ENCODE results near the gene HSD17B11.

- TF ChIP-seq, protein P1, sequence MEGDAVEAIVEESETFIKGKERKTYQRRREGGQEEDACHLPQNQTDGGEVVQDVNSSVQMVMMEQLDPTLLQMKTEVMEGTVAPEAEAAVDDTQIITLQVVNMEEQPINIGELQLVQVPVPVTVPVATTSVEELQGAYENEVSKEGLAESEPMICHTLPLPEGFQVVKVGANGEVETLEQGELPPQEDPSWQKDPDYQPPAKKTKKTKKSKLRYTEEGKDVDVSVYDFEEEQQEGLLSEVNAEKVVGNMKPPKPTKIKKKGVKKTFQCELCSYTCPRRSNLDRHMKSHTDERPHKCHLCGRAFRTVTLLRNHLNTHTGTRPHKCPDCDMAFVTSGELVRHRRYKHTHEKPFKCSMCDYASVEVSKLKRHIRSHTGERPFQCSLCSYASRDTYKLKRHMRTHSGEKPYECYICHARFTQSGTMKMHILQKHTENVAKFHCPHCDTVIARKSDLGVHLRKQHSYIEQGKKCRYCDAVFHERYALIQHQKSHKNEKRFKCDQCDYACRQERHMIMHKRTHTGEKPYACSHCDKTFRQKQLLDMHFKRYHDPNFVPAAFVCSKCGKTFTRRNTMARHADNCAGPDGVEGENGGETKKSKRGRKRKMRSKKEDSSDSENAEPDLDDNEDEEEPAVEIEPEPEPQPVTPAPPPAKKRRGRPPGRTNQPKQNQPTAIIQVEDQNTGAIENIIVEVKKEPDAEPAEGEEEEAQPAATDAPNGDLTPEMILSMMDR (IDR thresholded peaks at IDR 0.05): no peak
- TF ChIP-seq IRF2 (CRISPR knock-in tag; IDR thresholded peaks at IDR 0.05; ENCODE audit: borderline replicate concordance, low read depth) (no peak), FOXP4 (CRISPR knock-in tag; IDR thresholded peaks at IDR 0.05) (no peak), TP53 (CRISPR knock-in tag; IDR thresholded peaks at IDR 0.05) (no peak), ZNF138 (CRISPR knock-in tag; conservative IDR thresholded peaks at IDR 0.05) (no peak), NR2C2 (CRISPR knock-in tag; IDR thresholded peaks at IDR 0.05) (no peak)
- TF ChIP-seq, protein P2, sequence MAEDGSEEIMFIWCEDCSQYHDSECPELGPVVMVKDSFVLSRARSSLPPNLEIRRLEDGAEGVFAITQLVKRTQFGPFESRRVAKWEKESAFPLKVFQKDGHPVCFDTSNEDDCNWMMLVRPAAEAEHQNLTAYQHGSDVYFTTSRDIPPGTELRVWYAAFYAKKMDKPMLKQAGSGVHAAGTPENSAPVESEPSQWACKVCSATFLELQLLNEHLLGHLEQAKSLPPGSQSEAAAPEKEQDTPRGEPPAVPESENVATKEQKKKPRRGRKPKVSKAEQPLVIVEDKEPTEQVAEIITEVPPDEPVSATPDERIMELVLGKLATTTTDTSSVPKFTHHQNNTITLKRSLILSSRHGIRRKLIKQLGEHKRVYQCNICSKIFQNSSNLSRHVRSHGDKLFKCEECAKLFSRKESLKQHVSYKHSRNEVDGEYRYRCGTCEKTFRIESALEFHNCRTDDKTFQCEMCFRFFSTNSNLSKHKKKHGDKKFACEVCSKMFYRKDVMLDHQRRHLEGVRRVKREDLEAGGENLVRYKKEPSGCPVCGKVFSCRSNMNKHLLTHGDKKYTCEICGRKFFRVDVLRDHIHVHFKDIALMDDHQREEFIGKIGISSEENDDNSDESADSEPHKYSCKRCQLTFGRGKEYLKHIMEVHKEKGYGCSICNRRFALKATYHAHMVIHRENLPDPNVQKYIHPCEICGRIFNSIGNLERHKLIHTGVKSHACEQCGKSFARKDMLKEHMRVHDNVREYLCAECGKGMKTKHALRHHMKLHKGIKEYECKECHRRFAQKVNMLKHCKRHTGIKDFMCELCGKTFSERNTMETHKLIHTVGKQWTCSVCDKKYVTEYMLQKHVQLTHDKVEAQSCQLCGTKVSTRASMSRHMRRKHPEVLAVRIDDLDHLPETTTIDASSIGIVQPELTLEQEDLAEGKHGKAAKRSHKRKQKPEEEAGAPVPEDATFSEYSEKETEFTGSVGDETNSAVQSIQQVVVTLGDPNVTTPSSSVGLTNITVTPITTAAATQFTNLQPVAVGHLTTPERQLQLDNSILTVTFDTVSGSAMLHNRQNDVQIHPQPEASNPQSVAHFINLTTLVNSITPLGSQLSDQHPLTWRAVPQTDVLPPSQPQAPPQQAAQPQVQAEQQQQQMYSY (CRISPR knock-in tag; IDR thresholded peaks at IDR 0.05): no peak
- TF ChIP-seq, protein P3, sequence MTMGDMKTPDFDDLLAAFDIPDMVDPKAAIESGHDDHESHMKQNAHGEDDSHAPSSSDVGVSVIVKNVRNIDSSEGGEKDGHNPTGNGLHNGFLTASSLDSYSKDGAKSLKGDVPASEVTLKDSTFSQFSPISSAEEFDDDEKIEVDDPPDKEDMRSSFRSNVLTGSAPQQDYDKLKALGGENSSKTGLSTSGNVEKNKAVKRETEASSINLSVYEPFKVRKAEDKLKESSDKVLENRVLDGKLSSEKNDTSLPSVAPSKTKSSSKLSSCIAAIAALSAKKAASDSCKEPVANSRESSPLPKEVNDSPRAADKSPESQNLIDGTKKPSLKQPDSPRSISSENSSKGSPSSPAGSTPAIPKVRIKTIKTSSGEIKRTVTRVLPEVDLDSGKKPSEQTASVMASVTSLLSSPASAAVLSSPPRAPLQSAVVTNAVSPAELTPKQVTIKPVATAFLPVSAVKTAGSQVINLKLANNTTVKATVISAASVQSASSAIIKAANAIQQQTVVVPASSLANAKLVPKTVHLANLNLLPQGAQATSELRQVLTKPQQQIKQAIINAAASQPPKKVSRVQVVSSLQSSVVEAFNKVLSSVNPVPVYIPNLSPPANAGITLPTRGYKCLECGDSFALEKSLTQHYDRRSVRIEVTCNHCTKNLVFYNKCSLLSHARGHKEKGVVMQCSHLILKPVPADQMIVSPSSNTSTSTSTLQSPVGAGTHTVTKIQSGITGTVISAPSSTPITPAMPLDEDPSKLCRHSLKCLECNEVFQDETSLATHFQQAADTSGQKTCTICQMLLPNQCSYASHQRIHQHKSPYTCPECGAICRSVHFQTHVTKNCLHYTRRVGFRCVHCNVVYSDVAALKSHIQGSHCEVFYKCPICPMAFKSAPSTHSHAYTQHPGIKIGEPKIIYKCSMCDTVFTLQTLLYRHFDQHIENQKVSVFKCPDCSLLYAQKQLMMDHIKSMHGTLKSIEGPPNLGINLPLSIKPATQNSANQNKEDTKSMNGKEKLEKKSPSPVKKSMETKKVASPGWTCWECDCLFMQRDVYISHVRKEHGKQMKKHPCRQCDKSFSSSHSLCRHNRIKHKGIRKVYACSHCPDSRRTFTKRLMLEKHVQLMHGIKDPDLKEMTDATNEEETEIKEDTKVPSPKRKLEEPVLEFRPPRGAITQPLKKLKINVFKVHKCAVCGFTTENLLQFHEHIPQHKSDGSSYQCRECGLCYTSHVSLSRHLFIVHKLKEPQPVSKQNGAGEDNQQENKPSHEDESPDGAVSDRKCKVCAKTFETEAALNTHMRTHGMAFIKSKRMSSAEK (CRISPR knock-in tag; IDR thresholded peaks at IDR 0.05; ENCODE audit: borderline replicate concordance): no peak
These were observed 91.1 kb downstream of the HSD17B11 start for GRCh38 chr4:87299898-87300297.
